Measurements from ENCODE around the gene HIGD1C. TPM values are rescaled to one million over a fixed set of nuclear protein-coding genes. Genes with fewer than 3 reads are reported as not detected.
A peak's percentile ranks its signal among the peaks of the same experiment; 100 is the strongest.

The HIGD1C gene
- total RNA-seq, 1 donor from 2014 or later = not detected

DNA sequence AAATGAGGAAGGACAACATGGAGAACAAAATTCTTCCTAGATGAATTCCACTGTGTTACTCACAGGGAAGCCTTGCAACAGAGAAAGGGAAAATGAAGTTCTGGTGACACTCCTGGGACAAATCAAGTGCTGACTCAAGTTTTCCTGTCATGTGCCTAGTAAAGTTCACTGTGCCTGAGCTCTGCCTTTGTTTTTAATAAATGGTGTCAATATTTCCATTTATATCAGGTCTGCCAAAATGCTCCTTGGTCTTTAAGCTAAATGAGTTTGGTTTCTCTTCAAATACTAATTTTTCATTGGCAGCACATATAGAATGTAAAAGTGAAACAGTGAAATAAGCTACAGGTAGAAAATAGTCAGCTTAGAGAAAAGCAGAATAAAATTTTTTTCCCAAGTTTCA lies 33.0 kb downstream of the HIGD1C start:
- H2AFZ ChIP-seq (ENCODE audit: low read depth, low read length) = no peak overlapping the region
- H3K27ac ChIP-seq (ENCODE audit: low read depth, low read length) = peak overlapping the region; percentile 40
- peaks cover 10% of the 10 kb centered on the region for H3K4me1 ChIP-seq (ENCODE audit: insufficient read depth, low read length)
- no peak overlapping the region for H3K4me3 Mint-ChIP-seq (ENCODE audit: unreplicated experiment)
- H3K79me2 ChIP-seq (ENCODE audit: insufficient read depth, low read length) = no peaks in the 10 kb centered on the region
- H3K4me1 Mint-ChIP-seq (ENCODE audit: low read depth, unreplicated experiment) = peaks cover 27% of the 10 kb centered on the region
- H3K9ac ChIP-seq (ENCODE audit: low read length) = peak overlapping the region; percentile 28
- H3K27ac Mint-ChIP-seq (ENCODE audit: unreplicated experiment) = peak overlapping the region; percentile 63
- no peaks in the 10 kb centered on the region for H3K9me3 Mint-ChIP-seq (ENCODE audit: unreplicated experiment)
- no peaks in the 10 kb centered on the region for H4K20me1 ChIP-seq (ENCODE audit: insufficient read depth, low read length)
- FAIRE-seq (peak; percentile 52), DNase-seq (ENCODE audit: low read depth) (peak; percentile 70)
- H3K27me3 Mint-ChIP-seq (ENCODE audit: low read depth, unreplicated experiment) = no peaks in the 10 kb centered on the region
- H3K36me3 ChIP-seq (ENCODE audit: insufficient read depth, low read length) = peaks cover under 1% of the 10 kb centered on the region
- no peaks in the 10 kb centered on the region for H3K9me3 ChIP-seq (ENCODE audit: insufficient read depth, low read depth, low read length)
- TF ChIP-seq, protein P1, sequence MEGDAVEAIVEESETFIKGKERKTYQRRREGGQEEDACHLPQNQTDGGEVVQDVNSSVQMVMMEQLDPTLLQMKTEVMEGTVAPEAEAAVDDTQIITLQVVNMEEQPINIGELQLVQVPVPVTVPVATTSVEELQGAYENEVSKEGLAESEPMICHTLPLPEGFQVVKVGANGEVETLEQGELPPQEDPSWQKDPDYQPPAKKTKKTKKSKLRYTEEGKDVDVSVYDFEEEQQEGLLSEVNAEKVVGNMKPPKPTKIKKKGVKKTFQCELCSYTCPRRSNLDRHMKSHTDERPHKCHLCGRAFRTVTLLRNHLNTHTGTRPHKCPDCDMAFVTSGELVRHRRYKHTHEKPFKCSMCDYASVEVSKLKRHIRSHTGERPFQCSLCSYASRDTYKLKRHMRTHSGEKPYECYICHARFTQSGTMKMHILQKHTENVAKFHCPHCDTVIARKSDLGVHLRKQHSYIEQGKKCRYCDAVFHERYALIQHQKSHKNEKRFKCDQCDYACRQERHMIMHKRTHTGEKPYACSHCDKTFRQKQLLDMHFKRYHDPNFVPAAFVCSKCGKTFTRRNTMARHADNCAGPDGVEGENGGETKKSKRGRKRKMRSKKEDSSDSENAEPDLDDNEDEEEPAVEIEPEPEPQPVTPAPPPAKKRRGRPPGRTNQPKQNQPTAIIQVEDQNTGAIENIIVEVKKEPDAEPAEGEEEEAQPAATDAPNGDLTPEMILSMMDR (IDR thresholded peaks at IDR 0.05; ENCODE audit: insufficient read depth, low read depth, low read length) = no peak
- TF ChIP-seq EZH2 (IDR thresholded peaks at IDR 0.05; ENCODE audit: insufficient read depth, low read length) = no peak
- no peak overlapping the region for H3K4me3 ChIP-seq (ENCODE audit: insufficient read depth, low read depth, low read length)
- peak overlapping the region; percentile 6 for H3K4me2 ChIP-seq (ENCODE audit: low read length)
- peaks cover 2% of the 10 kb centered on the region for H3K36me3 Mint-ChIP-seq (ENCODE audit: low read depth, unreplicated experiment)
- H3K27me3 ChIP-seq (ENCODE audit: insufficient read depth, low read length) = no peaks in the 10 kb centered on the region

DNA sequence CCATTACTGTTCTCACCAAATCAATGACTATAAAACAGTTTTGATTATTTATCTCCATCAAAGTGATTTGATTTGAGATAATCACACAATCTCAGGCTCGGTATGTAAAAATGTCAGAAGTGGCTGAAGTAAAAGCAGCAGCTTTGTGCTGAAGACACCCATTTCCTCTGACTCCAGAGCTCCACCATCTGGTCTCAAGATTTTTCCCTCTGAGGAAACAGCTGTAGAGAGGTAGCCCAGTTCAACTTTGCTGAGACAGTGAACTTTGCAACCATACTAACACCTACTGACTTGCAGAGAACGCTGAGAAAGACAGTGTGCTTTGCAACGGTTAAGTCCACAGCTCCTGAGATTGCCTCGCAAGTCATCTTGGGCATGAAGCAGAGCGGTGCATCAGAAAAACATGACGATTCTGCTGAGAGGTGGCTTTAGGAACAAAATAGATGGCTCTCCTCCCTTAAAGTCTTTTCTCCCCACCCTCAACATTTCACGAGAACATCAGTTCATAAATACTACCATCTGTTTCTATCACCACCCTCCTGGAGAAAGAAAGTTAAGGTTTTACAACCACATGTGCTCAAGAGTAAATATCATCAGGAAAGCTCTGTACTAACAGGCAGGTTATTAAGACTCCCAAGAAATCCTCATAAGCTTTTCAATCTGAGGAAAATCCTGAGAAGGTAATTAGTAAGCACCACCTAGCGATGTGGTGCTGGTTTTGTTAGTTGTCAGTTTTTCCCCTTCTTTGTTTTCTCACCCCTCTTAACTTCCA lies 34.8 kb downstream of the HIGD1C start:
- Histone ChIP-seq H3K4me1 (ENCODE audit: insufficient read depth, low read length) (peaks cover 10% of the 10 kb centered on the region), H3K9ac (ENCODE audit: low read length) (no peak overlapping the region), H3K79me2 (ENCODE audit: insufficient read depth, low read length) (no peaks in the 10 kb centered on the region), H3K9me3 (ENCODE audit: insufficient read depth, low read depth, low read length) (no peaks in the 10 kb centered on the region), H3K4me3 (ENCODE audit: insufficient read depth, low read depth, low read length) (no peak overlapping the region), H3K4me2 (ENCODE audit: low read length) (no peak overlapping the region), H4K20me1 (ENCODE audit: insufficient read depth, low read length) (no peaks in the 10 kb centered on the region), H3K36me3 (ENCODE audit: insufficient read depth, low read length) (peaks cover 15% of the 10 kb centered on the region), H3K27ac (ENCODE audit: low read depth, low read length) (no peak overlapping the region), H2AFZ (ENCODE audit: low read depth, low read length) (no peak overlapping the region), H3K27me3 (ENCODE audit: insufficient read depth, low read length) (no peaks in the 10 kb centered on the region)
- peaks cover 16% of the 10 kb centered on the region for H3K36me3 Mint-ChIP-seq (ENCODE audit: low read depth, unreplicated experiment)
- peaks cover 24% of the 10 kb centered on the region for H3K4me1 Mint-ChIP-seq (ENCODE audit: low read depth, unreplicated experiment)
- H3K27me3 Mint-ChIP-seq (ENCODE audit: low read depth, unreplicated experiment) = no peaks in the 10 kb centered on the region
- no peaks in the 10 kb centered on the region for H3K9me3 Mint-ChIP-seq (ENCODE audit: unreplicated experiment)
- no peak overlapping the region for H3K4me3 Mint-ChIP-seq (ENCODE audit: unreplicated experiment)
- FAIRE-seq (peak; percentile 69), DNase-seq (ENCODE audit: low read depth) (peak; percentile 23)
- H3K27ac Mint-ChIP-seq (ENCODE audit: unreplicated experiment) = no peak overlapping the region
- no peak for TF ChIP-seq EZH2 (IDR thresholded peaks at IDR 0.05; ENCODE audit: insufficient read depth, low read length)
- TF ChIP-seq, protein P1 (IDR thresholded peaks at IDR 0.05; ENCODE audit: insufficient read depth, low read depth, low read length) = peak; percentile 31

DNA sequence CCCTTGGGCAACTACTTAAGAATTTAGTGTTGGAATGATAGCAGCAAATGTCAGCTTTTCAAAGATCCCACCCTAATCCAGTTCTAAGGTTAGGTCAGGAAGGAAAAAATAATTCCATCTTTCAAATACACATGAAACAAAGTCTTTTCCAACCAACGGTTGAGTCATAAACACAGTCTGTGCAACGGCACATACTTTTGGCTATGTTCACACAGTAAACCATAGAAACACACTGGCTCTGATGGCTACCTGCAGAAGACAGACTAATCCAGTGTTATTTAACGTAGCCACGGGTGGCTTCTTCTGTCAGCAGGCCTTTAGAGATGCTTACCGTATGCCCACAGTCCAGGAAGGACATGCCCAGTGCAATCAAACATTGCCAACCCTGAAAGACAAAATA lies 35.7 kb downstream of the HIGD1C start:
- Mint-ChIP-seq H3K4me1 (ENCODE audit: low read depth, unreplicated experiment) (peaks cover 24% of the 10 kb centered on the region), H3K27me3 (ENCODE audit: low read depth, unreplicated experiment) (no peaks in the 10 kb centered on the region), H3K36me3 (ENCODE audit: low read depth, unreplicated experiment) (peaks cover 17% of the 10 kb centered on the region), H3K4me3 (ENCODE audit: unreplicated experiment) (no peak overlapping the region), H3K27ac (ENCODE audit: unreplicated experiment) (no peak overlapping the region), H3K9me3 (ENCODE audit: unreplicated experiment) (no peaks in the 10 kb centered on the region)
- peaks cover 16% of the 10 kb centered on the region for H3K36me3 ChIP-seq (ENCODE audit: insufficient read depth, low read length)
- no peaks in the 10 kb centered on the region for H3K79me2 ChIP-seq (ENCODE audit: insufficient read depth, low read length)
- no peaks in the 10 kb centered on the region for H3K27me3 ChIP-seq (ENCODE audit: insufficient read depth, low read length)
- no peak overlapping the region for H3K4me3 ChIP-seq (ENCODE audit: insufficient read depth, low read depth, low read length)
- H3K27ac ChIP-seq (ENCODE audit: low read depth, low read length) = no peak overlapping the region
- no peak overlapping the region for H3K9ac ChIP-seq (ENCODE audit: low read length)
- H3K4me2 ChIP-seq (ENCODE audit: low read length) = no peak overlapping the region
- H4K20me1 ChIP-seq (ENCODE audit: insufficient read depth, low read length) = no peaks in the 10 kb centered on the region
- TF ChIP-seq, protein P1 (IDR thresholded peaks at IDR 0.05; ENCODE audit: insufficient read depth, low read depth, low read length) = no peak
- no peak for TF ChIP-seq EZH2 (IDR thresholded peaks at IDR 0.05; ENCODE audit: insufficient read depth, low read length)
- H3K4me1 ChIP-seq (ENCODE audit: insufficient read depth, low read length) = peaks cover 10% of the 10 kb centered on the region
- no peaks in the 10 kb centered on the region for H3K9me3 ChIP-seq (ENCODE audit: insufficient read depth, low read depth, low read length)
- H2AFZ ChIP-seq (ENCODE audit: low read depth, low read length) = no peak overlapping the region
- DNase-seq (ENCODE audit: low read depth) (peak; percentile 10), FAIRE-seq (peak; percentile 9)
